GM10248 (cell line): Measurements from ENCODE around the gene THAP9.

ENCODE experiments used
- CTCF ChIA-PET: fragments of 300-600 bp; sonication (Branson Sonifier 250); formaldehyde crosslinking; extraction: SDS; loops from one replicate; lab custom pipeline; 2021; ENCODE audit warnings: antibody characterized with exemption; lab: Yijun Ruan, JAX
- POLR2A ChIA-PET: fragments of 350-650 bp; sonication (Branson Sonifier 250); formaldehyde crosslinking; extraction: SDS; loops from one replicate; lab custom pipeline; 2020; ENCODE audit warnings: antibody characterized with exemption; lab: Yijun Ruan, JAX
- DNase-seq: peaks from one replicate; pipeline ENCODE4 v3.0.0; 2012; ENCODE audit errors: extremely low spot score
- TF ChIP-seq, protein P1 (sequence below): IDR thresholded peaks from 2 replicates; pipeline ENCODE4 v1.5.1; 2012; ENCODE audit warnings: mild to moderate bottlenecking, low read depth; ENCODE audit errors: extremely low read depth, missing control alignments, control extremely low read depth

THAP9 gene

DNA sequence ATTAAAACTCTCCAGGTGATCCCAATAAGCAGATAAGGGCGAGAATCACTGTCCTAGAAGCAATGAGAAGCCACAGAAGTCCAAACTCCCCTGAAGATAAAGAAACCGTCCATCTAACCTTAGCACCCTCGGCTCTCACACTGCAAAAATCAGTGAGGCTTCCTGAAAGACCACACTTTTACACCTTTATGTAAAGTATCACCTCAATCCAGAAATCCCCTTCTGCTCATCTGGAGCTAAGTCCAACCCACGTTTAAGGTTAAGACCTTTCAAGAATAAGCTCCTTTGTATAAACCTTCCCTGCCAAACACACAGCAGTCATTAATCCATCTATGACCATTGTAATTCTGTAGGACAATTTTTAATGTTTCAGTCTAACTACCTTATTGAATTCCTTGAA lies 68.4 kb downstream of the THAP9 start:
- peak; percentile 22 for DNase-seq
- ChIA-PET CTCF (interaction anchor here (1.2 to 3.3 kb wide), 3 partner anchors 9 to 11 kb away, joined by 3 to 11 read pairs (median 8); no protein-coding TSS in a partner anchor), POLR2A (no interaction called here)
- TF ChIP-seq, protein P1, sequence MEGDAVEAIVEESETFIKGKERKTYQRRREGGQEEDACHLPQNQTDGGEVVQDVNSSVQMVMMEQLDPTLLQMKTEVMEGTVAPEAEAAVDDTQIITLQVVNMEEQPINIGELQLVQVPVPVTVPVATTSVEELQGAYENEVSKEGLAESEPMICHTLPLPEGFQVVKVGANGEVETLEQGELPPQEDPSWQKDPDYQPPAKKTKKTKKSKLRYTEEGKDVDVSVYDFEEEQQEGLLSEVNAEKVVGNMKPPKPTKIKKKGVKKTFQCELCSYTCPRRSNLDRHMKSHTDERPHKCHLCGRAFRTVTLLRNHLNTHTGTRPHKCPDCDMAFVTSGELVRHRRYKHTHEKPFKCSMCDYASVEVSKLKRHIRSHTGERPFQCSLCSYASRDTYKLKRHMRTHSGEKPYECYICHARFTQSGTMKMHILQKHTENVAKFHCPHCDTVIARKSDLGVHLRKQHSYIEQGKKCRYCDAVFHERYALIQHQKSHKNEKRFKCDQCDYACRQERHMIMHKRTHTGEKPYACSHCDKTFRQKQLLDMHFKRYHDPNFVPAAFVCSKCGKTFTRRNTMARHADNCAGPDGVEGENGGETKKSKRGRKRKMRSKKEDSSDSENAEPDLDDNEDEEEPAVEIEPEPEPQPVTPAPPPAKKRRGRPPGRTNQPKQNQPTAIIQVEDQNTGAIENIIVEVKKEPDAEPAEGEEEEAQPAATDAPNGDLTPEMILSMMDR = no peak

DNA sequence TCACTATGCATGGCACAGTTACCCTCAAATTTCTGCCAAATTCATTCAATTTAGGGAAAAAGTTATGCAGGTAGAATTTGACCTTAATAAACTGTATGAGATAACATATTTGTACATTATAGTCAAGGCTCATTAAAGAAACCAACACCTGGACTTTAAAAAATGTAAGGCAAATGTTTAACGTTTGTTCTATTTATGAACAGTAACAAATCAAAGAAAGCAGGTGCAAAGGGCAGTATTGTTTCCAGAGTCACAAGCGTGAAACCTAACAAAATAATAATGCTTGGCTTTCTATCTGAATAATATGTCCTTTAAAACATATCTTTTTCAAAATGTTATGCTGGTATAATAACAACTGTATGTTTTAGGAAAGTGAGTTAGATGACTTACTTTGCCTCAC lies 68.9 kb downstream of the THAP9 start:
- CTCF ChIA-PET = interaction anchor here (2.5 to 3.3 kb wide), 2 partner anchors 9 to 11 kb away, joined by 8 to 11 read pairs; no protein-coding TSS in a partner anchor
- POLR2A ChIA-PET = no interaction called here
- TF ChIP-seq, protein P1 = no peak
- no peak for DNase-seq
